Endothelial cell of umbilical vein (primary cell): ENCODE data around the gene STMN1. TPM values are rescaled to one million over a fixed set of nuclear protein-coding genes. Genes with fewer than 3 reads are reported as not detected.

Experiments
- BruUV-seq: library from RNA; stranded (reverse); fragments of 400-500 nt; replicated peaks from 2 replicates; lab custom pipeline; 2021; lab: Mats Ljungman, UMichigan
- CTCF ChIA-PET: fragments of 300-600, 350-600 bp; sonication (Branson Sonifier 250); formaldehyde crosslinking; loops from one replicate; lab custom pipeline; 2021; ENCODE audit warnings: antibody characterized with exemption, inconsistent platforms; lab: Charles Lee
- POLR2A ChIA-PET: fragments of 300-600, 350-600 bp; sonication (Branson Sonifier 250); formaldehyde crosslinking; loops from one replicate; lab custom pipeline; 2021; ENCODE audit warnings: antibody characterized with exemption, inconsistent platforms; lab: Charles Lee
- DNase-seq: peaks from one replicate; pipeline ENCODE4 v3.0.0-alpha.2; 2011; ENCODE audit warnings: low read depth, low spot score
- FAIRE-seq: peaks from 2 replicates; lab custom pipeline; 2011; peaks lifted over from hg19 to GRCh38; lab: Jason Lieb, UNC
- H2AFZ ChIP-seq: 2 replicates; pipeline ENCODE4 v1.6.0; 2012; ENCODE audit warnings: low read depth, low read length, control low read depth, inconsistent platforms
- H3K27ac ChIP-seq: 2 replicates; pipeline ENCODE4 v1.5.1; 2011; ENCODE audit warnings: low read depth, mild to moderate bottlenecking, control low read depth, low read length, moderate library complexity; ENCODE audit not compliant: insufficient read depth
- H3K27me3 ChIP-seq, 2 experiments: 2 replicates each; pipeline versions ENCODE4 v1.6.0 to v1.6.1; 2011; ENCODE audit warnings: low read length in 2 of 2, mixed read lengths in 1 of 2; ENCODE audit not compliant: control insufficient read depth in 2 of 2, insufficient read depth in 2 of 2
- H3K36me3 ChIP-seq, 2 experiments: 2 replicates in 1 of 2; 3 replicates in 1 of 2; pipeline ENCODE4 v1.5.1; 2011; ENCODE audit warnings: low read length in 2 of 2, mild to moderate bottlenecking in 1 of 2, moderate library complexity in 1 of 2; ENCODE audit not compliant: control insufficient read depth in 2 of 2, insufficient read depth in 2 of 2; ENCODE audit errors: extremely low read depth in 1 of 2
- H3K4me1 ChIP-seq: 3 replicates; pipeline ENCODE4 v1.5.1; 2011; ENCODE audit warnings: mild to moderate bottlenecking, low read length; ENCODE audit not compliant: control insufficient read depth, insufficient read depth; ENCODE audit errors: extremely low read depth
- H3K4me2 ChIP-seq: 2 replicates; pipeline ENCODE4 v1.6.1; 2011; ENCODE audit warnings: low read length, control low read depth, mixed read lengths; ENCODE audit not compliant: insufficient read depth
- H3K4me3 ChIP-seq, 3 experiments: fragments of 200-600 bp in 1 of 3; sonication (generic), shearing (Covaris generic) in 1 of 3; replicated peaks in 1 of 3; 2 replicates each; pipeline ENCODE4 v1.5.1; 2011 to 2016; ENCODE audit warnings: control low read depth in 3 of 3, low read length in 3 of 3, mild to moderate bottlenecking in 2 of 3, inconsistent platforms in 1 of 3, low read depth in 1 of 3, moderate library complexity in 1 of 3; ENCODE audit not compliant: insufficient read depth in 1 of 3
- H3K79me2 ChIP-seq: 2 replicates; pipeline ENCODE4 v1.6.0; 2012; ENCODE audit warnings: low read length, inconsistent platforms; ENCODE audit not compliant: control insufficient read depth, insufficient read depth
- H3K9ac ChIP-seq: replicated peaks from 2 replicates; pipeline ENCODE3; 2011; ENCODE audit warnings: low read length, control low read depth; ENCODE audit not compliant: insufficient read depth; ENCODE audit errors: extremely low read depth
- H3K9me1 ChIP-seq: replicated peaks from 3 replicates; pipeline ENCODE4 v1.6.0; 2011; ENCODE audit warnings: mild to moderate bottlenecking, low read length; ENCODE audit not compliant: control insufficient read depth, insufficient read depth; ENCODE audit errors: extremely low read depth
- H3K9me3 ChIP-seq: replicated peaks from 2 replicates; pipeline ENCODE4 v1.5.1; 2012; ENCODE audit warnings: low read length, inconsistent platforms; ENCODE audit not compliant: control insufficient read depth, insufficient read depth
- H4K20me1 ChIP-seq: replicated peaks from 2 replicates; pipeline ENCODE3; 2011; ENCODE audit warnings: mild to moderate bottlenecking, low read length; ENCODE audit not compliant: control insufficient read depth, insufficient read depth; ENCODE audit errors: extremely low read depth
- EZH2 ChIP-seq: IDR thresholded peaks from 2 replicates; pipeline ENCODE4 v1.6.1; 2012; ENCODE audit warnings: borderline replicate concordance, low read depth, mild to moderate bottlenecking, moderate library complexity, low read length, inconsistent platforms; ENCODE audit not compliant: severe bottlenecking
- FOS ChIP-seq: IDR thresholded peaks from 2 replicates; pipeline ENCODE4 v1.6.1; 2011; ENCODE audit warnings: mild to moderate bottlenecking, low read length, moderate library complexity, borderline replicate concordance; ENCODE audit not compliant: insufficient read depth
- GATA2 ChIP-seq: IDR thresholded peaks from 2 replicates; pipeline ENCODE4 v1.7.0; 2011; ENCODE audit warnings: low read depth, mild to moderate bottlenecking, moderate library complexity, mixed read lengths, low read length; ENCODE audit not compliant: insufficient read length, insufficient read depth
- MAX ChIP-seq: IDR thresholded peaks from 2 replicates; pipeline ENCODE4 v1.6.1; 2011; ENCODE audit not compliant: insufficient read depth, insufficient read length
- POLR2A ChIP-seq: IDR thresholded peaks from 2 replicates; pipeline ENCODE4 v1.6.1; 2012; ENCODE audit warnings: low read depth, mild to moderate bottlenecking, control low read depth, low read length
- POLR2AphosphoS5 ChIP-seq: IDR thresholded peaks from 2 replicates; pipeline ENCODE4 v1.6.1; 2012; ENCODE audit warnings: low read depth, mild to moderate bottlenecking, control low read depth, low read length, moderate library complexity; ENCODE audit not compliant: insufficient read depth
- dilution Hi-C: fragments of 300-500 bp; cut with MboI; formaldehyde crosslinking; loops from one replicate; pipeline ENCODE4 v1.15.0; 2019; ENCODE audit warnings: low sequenced_read_pairs; ENCODE audit not compliant: extremely low pct_ligation_motif_present
- intact Hi-C: fragments of 100-400 bp; cut with micrococcal nuclease; formaldehyde crosslinking; loops from one replicate; pipeline ENCODE4 v1.10.0; 2022
- polyA plus RNA-seq, 4 experiments: library from polyadenylated mRNA; depleted of rRNA in 3 of 4; stranded (reverse) in 3 of 4; unstranded in 1 of 4; fragments of >200 nt; gene quantifications; 2 replicates each; pipeline versions ENCODE4 v1.2.1 to v1.2.3, GENCODE V29; 2011 to 2012; ENCODE audit warnings: missing spikeins in 1 of 4
- total RNA-seq: library from RNA; stranded (reverse); gene quantifications from 2 replicates; pipeline ENCODE4 v1.2.3, GENCODE V29; 2021

Gene STMN1
- total and polyA plus RNA-seq, 2 donors (not counting 3 experiments of a cell fraction or from before 2014, with no cell fraction given) = 102 to 503 TPM

DNA sequence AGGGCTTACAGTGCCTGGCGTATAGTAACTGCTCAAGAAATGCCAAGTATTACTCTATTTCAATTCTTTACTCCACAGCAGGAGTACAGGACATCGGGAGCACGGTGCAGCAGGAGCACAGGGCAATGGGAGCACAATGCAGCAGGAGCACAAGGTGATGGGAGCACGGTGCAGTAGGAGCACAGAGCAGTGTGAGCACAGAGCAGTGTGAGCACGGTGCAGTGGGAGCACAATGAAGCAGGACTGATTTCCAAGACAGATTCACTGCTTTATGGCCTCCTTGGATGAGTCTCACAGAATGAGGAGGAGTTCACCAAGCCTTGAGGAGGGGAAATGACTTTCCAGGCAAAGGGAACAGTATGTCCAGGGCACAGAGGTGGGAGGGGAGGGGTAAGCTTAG is 25.7 kb downstream of the STMN1 start:
- ChIA-PET POLR2A (no interaction called here), CTCF (interaction anchor here (1.2 to 1.6 kb wide), 2 partner anchors 15 to 117 kb away, joined by 3 to 5 read pairs; partner anchors contain the start of gene PAFAH2)
- H3K27ac ChIP-seq = no peak overlapping the region
- H3K9me3 ChIP-seq = no peaks in the 10 kb centered on the region
- H3K4me2 ChIP-seq = no peak overlapping the region
- H3K79me2 ChIP-seq = no peaks in the 10 kb centered on the region
- dilution Hi-C loops = loop anchor here (25.0 kb wide), 1 partner anchor 107 kb away; the partner anchor contains the start of gene PAFAH2
- H3K36me3 ChIP-seq = no peaks in the 10 kb centered on the region
- no peak for DNase-seq
- H3K4me1 ChIP-seq = no peaks in the 10 kb centered on the region
- no peaks in the 10 kb centered on the region for H3K27me3 ChIP-seq
- no peak overlapping the region for H3K9ac ChIP-seq
- TF ChIP-seq MAX (no peak), FOS (no peak), POLR2A (no peak), POLR2AphosphoS5 (no peak), EZH2 (no peak), GATA2 (no peak)
- H2AFZ ChIP-seq = no peak overlapping the region
- H3K9me1 ChIP-seq = no peaks in the 10 kb centered on the region
- no peak overlapping the region for H3K4me3 ChIP-seq
- intact Hi-C loops = no loop called here
- BruUV-seq = no TSS peak
- no peaks in the 10 kb centered on the region for H4K20me1 ChIP-seq
- FAIRE-seq = no peak

GRCh38 chr1:25879675-25880074 is 26.5 kb downstream of the STMN1 start:
- Histone ChIP-seq H3K9ac (no peak overlapping the region), H3K27me3 (no peaks in the 10 kb centered on the region), H4K20me1 (no peaks in the 10 kb centered on the region), H3K4me1 (peaks cover 5% of the 10 kb centered on the region), H3K4me3 (no peak overlapping the region), H3K4me2 (no peak overlapping the region), H3K27ac (no peak overlapping the region), H2AFZ (no peak overlapping the region), H3K9me3 (no peaks in the 10 kb centered on the region), H3K9me1 (no peaks in the 10 kb centered on the region), H3K36me3 (no peaks in the 10 kb centered on the region), H3K79me2 (no peaks in the 10 kb centered on the region)
- FAIRE-seq (no peak), DNase-seq (no peak)
- dilution Hi-C loops (loop anchor here (25.0 kb wide), 1 partner anchor 108 kb away; the partner anchor contains the start of gene PAFAH2), intact Hi-C loops (no loop called here)
- TF ChIP-seq POLR2A = no peak
- no TSS peak for BruUV-seq
- ChIA-PET CTCF (interaction anchor here (1.2 to 1.6 kb wide), 2 partner anchors 16 to 118 kb away, joined by 3 to 5 read pairs; partner anchors contain the start of gene PAFAH2), POLR2A (no interaction called here)
